ENCODE results near the gene CLPTM1L. TPM values are rescaled to one million over a fixed set of nuclear protein-coding genes. Genes with fewer than 3 reads are reported as not detected.
"Not testable (repeated sequence)": the region's sequence is repeated elsewhere in the genome, so short reads cannot be mapped to it uniquely, and the experiment has no call there.

CLPTM1L gene
- total RNA-seq, 4 donors from 2014 or later, result 68.8 to 102 (median 84.4) TPM

GRCh38 chr5:1343315-1343751, 1.6 kb downstream of the CLPTM1L start:
- Histone ChIP-seq H3K36me3 (peaks cover 3 to 51% (median 5%) of the 10 kb centered on the region in 3 donors), H3K27me3 (no peaks in the 10 kb centered on the region), H3K4me3 (peak overlapping the region in 1 of 4 donors; percentile 63), H3K27ac (no peak overlapping the region), H3K4me1 (peaks cover 0 to 33% (median 16%) of the 10 kb centered on the region in 4 donors), H3K9me3 (no peaks in the 10 kb centered on the region)
- 73 to 77% methylated on average over 9 of the region's 9 CpGs for WGBS, 2 donors
- TF ChIP-seq EP300 (IDR thresholded peaks at IDR 0.05), result no peak
- no peak for TF ChIP-seq POLR2A (IDR thresholded peaks at IDR 0.05)
- TF ChIP-seq, protein P1, sequence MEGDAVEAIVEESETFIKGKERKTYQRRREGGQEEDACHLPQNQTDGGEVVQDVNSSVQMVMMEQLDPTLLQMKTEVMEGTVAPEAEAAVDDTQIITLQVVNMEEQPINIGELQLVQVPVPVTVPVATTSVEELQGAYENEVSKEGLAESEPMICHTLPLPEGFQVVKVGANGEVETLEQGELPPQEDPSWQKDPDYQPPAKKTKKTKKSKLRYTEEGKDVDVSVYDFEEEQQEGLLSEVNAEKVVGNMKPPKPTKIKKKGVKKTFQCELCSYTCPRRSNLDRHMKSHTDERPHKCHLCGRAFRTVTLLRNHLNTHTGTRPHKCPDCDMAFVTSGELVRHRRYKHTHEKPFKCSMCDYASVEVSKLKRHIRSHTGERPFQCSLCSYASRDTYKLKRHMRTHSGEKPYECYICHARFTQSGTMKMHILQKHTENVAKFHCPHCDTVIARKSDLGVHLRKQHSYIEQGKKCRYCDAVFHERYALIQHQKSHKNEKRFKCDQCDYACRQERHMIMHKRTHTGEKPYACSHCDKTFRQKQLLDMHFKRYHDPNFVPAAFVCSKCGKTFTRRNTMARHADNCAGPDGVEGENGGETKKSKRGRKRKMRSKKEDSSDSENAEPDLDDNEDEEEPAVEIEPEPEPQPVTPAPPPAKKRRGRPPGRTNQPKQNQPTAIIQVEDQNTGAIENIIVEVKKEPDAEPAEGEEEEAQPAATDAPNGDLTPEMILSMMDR (IDR thresholded peaks at IDR 0.05), result no peak
- no peak for DNase-seq (ENCODE audit: low spot score in 2 of 2)

GRCh38 chr5:1342711-1343110, 2.2 kb downstream of the CLPTM1L start:
- H3K36me3 ChIP-seq, result peaks cover 6 to 57% (median 6%) of the 10 kb centered on the region in 3 donors
- H3K27me3 ChIP-seq; H3K27ac ChIP-seq; H3K4me3 ChIP-seq; DNase-seq (ENCODE audit: low spot score in 2 of 2); H3K9me3 ChIP-seq: not testable (repeated sequence)
- WGBS, 2 donors, result 93% methylated on average over 14 of the region's 14 CpGs
- peaks cover 0 to 33% (median 16%) of the 10 kb centered on the region in 4 donors for H3K4me1 ChIP-seq

DNA sequence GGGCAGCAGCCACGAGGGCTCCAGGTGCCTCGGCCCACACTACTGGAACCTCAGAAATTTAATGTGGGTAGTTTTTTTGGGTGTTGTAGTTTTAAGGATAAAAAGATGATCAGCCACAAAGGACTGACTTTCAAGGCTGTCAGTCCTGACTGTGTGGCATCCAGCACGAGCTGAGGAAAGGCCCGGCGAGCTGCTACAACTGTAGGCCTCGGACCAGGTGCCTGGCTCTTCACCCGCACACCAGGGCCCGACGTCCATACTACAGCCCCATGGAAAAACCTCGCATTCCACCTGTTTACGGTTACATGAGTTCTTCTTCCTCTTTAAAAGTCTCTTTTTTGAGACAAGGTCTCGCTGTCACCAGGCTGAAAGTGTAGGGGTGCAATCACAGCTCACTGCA, 2.6 kb downstream of the CLPTM1L start:
- TF ChIP-seq POLR2A (IDR thresholded peaks at IDR 0.05) (no peak), EP300 (IDR thresholded peaks at IDR 0.05) (no peak)
- TF ChIP-seq, protein P1 (IDR thresholded peaks at IDR 0.05), result no peak
- H3K4me1 ChIP-seq, result peaks cover 0 to 33% (median 16%) of the 10 kb centered on the region in 4 donors
- H3K27me3 ChIP-seq, result no peaks in the 10 kb centered on the region
- H3K36me3 ChIP-seq, result peaks cover 6 to 61% (median 11%) of the 10 kb centered on the region in 3 donors
- 89 to 96% methylated on average over 12 of the region's 12 CpGs for WGBS, 2 donors
- H3K27ac ChIP-seq, result no peak overlapping the region
- H3K9me3 ChIP-seq, result no peaks in the 10 kb centered on the region
- DNase-seq (ENCODE audit: low spot score in 2 of 2), result no peak
- H3K4me3 ChIP-seq, result no peak overlapping the region

GRCh38 chr5:1341863-1342262, 3.0 kb downstream of the CLPTM1L start:
- 87 to 88% methylated on average over 15 of the region's 15 CpGs for WGBS, 2 donors
- H3K27ac ChIP-seq, result no peak overlapping the region

DNA sequence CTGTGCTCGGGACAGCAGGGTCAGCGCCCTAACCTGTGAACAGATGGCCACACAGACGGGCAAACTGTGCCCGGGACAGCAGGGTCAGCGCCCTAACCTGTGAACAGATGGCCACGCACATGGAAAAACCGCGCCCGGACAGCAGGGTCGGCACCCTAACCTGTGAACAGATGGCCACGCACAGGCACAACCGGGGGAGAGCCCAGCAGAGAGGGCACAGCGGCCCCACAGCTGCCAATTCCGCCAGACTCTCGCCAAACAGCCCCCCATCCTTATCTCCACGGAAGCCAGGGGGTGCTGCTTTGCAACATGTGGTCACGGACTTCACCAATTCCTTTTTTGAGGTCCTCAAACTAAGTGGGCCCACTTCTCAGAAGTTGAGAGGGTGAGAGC, 5.1 kb downstream of the CLPTM1L start:
- not testable (repeated sequence) for DNase-seq (ENCODE audit: low spot score in 2 of 2); H3K4me3 ChIP-seq; H3K27ac ChIP-seq; H3K27me3 ChIP-seq; H3K9me3 ChIP-seq
- peaks cover 6 to 86% (median 24%) of the 10 kb centered on the region in 3 donors for H3K36me3 ChIP-seq
- WGBS, 2 donors, result 89% methylated on average over 11 to 15 of the region's 17 CpGs
- H3K4me1 ChIP-seq, result peaks cover 0 to 20% (median 10%) of the 10 kb centered on the region in 4 donors

More at GRCh38 chr5:1341863-1342262, 3.0 kb downstream of the CLPTM1L start:
- Histone ChIP-seq H3K27me3 (no peaks in the 10 kb centered on the region), H3K36me3 (peaks cover 6 to 66% (median 15%) of the 10 kb centered on the region in 3 donors), H3K4me1 (peaks cover 0 to 33% (median 16%) of the 10 kb centered on the region in 4 donors), H3K4me3 (no peak overlapping the region), H3K9me3 (no peaks in the 10 kb centered on the region)
- TF ChIP-seq EP300 (IDR thresholded peaks at IDR 0.05) (no peak), POLR2A (IDR thresholded peaks at IDR 0.05) (no peak)
- TF ChIP-seq, protein P1 (IDR thresholded peaks at IDR 0.05), result no peak
- no peak for DNase-seq (ENCODE audit: low spot score in 2 of 2)

DNA sequence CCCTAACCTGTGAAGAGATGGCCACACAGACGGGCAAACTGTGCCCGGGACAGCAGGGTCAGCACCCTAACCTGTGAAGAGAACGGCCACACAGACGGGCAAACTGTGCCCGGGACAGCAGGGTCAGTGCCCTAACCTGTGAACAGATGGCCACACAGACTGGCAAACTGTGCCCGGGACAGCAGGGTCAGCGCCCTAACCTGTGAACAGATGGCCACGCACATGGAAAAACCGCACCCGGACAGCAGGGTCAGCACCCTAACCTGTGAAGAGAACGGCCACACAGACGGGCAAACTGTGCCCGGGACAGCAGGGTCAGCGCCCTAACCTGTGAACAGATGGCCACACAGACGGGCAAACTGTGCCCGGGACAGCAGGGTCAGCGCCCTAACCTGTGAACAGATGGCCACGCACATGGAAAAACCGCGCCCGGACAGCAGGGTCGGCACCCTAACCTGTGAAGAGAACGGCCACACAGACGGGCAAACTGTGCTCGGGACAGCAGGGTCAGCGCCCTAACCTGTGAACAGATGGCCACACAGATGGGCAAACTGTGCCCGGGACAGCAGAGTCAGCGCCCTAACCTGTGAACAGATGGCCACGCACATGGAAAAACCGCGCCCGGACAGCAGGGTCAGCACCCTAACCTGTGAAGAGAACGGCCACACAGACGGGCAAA, 5.6 kb downstream of the CLPTM1L start:
- not testable (repeated sequence) for H3K27ac ChIP-seq; DNase-seq (ENCODE audit: low spot score in 2 of 2); H3K4me3 ChIP-seq; H3K9me3 ChIP-seq; H3K27me3 ChIP-seq
- H3K4me1 ChIP-seq, result peaks cover 0 to 19% (median 10%) of the 10 kb centered on the region in 4 donors
- peaks cover 6 to 91% (median 26%) of the 10 kb centered on the region in 3 donors for H3K36me3 ChIP-seq
- 92% methylated on average over 21 to 25 of the region's 34 CpGs for WGBS, 2 donors

Data from tibial nerve (tissue), 4 donors.